Type B pancreatic cell (in vitro differentiated cells): Measurements from ENCODE around the gene FMNL2. TPM values are rescaled to one million over a fixed set of nuclear protein-coding genes. Genes with fewer than 3 reads are reported as not detected.

Experiments used
- DNase-seq: peaks from one replicate; pipeline ENCODE4 v3.0.0; 2021; ENCODE audit warnings: mixed read lengths; ENCODE audit not compliant: unreplicated experiment; ENCODE audit errors: extremely low spot score
- H3K27ac Mint-ChIP-seq: 2 replicates; pipeline ENCODE4 v1.8.0; 2021; ENCODE audit warnings: mild to moderate bottlenecking, mixed read lengths
- H3K27me3 Mint-ChIP-seq: 2 replicates; pipeline ENCODE4 v1.8.0; 2021; ENCODE audit warnings: mixed read lengths
- H3K36me3 Mint-ChIP-seq: 2 replicates; pipeline ENCODE4 v1.8.0; 2021; ENCODE audit warnings: mixed read lengths
- H3K4me1 Mint-ChIP-seq: one replicate; pipeline ENCODE4 v1.8.0; 2021; ENCODE audit warnings: mixed read lengths; ENCODE audit not compliant: unreplicated experiment
- H3K4me3 Mint-ChIP-seq: 2 replicates; pipeline ENCODE4 v1.8.0; 2021; ENCODE audit warnings: mild to moderate bottlenecking, mixed read lengths
- H3K9me3 Mint-ChIP-seq: 2 replicates; pipeline ENCODE4 v1.8.0; 2021; ENCODE audit warnings: mixed read lengths
- total RNA-seq: library from RNA; stranded (reverse); gene quantifications from 2 replicates; pipeline ENCODE4 v1.2.1, GENCODE V29; 2021; ENCODE audit warnings: low replicate concordance
- TF ChIP-seq, protein P1 (sequence below): fragments of 200-600 bp; sonication (generic); conservative IDR thresholded peaks from 2 replicates; pipeline ENCODE4 v1.5.0; 2021; ENCODE audit warnings: antibody characterized with exemption, mild to moderate bottlenecking

The FMNL2 gene
- total RNA-seq, 1 donor from 2014 or later, result 62.1 TPM

DNA sequence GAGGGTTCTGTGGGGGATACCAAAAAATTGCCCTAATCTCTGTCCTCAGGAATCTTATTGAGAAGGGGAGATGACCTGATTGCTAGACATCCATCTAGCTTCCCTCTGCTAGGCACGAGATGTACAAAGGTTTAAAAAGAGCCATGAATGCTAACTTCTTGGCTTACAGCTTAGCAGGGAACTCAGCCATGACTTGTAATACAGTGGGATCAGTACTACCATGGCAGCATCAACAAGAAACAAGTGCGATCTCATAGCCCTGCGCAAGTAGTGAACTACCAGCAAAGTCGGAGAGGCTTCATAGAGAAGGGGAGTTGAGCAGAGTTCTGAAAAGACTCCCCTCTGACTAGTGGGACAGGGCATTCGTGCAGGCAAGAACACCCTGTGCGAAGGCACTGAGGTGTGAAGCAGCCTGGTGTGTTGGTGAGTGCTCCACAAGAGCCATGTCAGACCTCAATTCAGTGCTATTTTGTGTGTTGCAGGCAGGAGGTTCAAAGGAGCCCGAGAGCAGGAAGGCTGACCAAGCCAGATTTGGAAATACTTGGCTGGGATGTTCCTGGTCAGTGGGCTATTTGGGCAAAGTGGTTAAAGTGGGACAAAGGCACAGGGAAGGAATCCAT is 130.0 kb downstream of the FMNL2 start:
- TF ChIP-seq, protein P1, sequence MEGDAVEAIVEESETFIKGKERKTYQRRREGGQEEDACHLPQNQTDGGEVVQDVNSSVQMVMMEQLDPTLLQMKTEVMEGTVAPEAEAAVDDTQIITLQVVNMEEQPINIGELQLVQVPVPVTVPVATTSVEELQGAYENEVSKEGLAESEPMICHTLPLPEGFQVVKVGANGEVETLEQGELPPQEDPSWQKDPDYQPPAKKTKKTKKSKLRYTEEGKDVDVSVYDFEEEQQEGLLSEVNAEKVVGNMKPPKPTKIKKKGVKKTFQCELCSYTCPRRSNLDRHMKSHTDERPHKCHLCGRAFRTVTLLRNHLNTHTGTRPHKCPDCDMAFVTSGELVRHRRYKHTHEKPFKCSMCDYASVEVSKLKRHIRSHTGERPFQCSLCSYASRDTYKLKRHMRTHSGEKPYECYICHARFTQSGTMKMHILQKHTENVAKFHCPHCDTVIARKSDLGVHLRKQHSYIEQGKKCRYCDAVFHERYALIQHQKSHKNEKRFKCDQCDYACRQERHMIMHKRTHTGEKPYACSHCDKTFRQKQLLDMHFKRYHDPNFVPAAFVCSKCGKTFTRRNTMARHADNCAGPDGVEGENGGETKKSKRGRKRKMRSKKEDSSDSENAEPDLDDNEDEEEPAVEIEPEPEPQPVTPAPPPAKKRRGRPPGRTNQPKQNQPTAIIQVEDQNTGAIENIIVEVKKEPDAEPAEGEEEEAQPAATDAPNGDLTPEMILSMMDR, result no peak
- peak overlapping the region; percentile 16 for H3K4me3 Mint-ChIP-seq
- peaks cover 59% of the 10 kb centered on the region for H3K4me1 Mint-ChIP-seq
- H3K36me3 Mint-ChIP-seq, result no peaks in the 10 kb centered on the region
- no peak for DNase-seq
- peak overlapping the region; percentile 10 for H3K27ac Mint-ChIP-seq
- H3K9me3 Mint-ChIP-seq, result peaks cover 5% of the 10 kb centered on the region
- no peaks in the 10 kb centered on the region for H3K27me3 Mint-ChIP-seq

- H3K9me3 Mint-ChIP-seq, result peaks cover 5% of the 10 kb centered on the region
- H3K27me3 Mint-ChIP-seq, result no peaks in the 10 kb centered on the region
- no peak overlapping the region for H3K27ac Mint-ChIP-seq
- TF ChIP-seq, protein P1, result no peak
- peaks cover 61% of the 10 kb centered on the region for H3K4me1 Mint-ChIP-seq
- DNase-seq, result no peak
- no peak overlapping the region for H3K4me3 Mint-ChIP-seq
- no peaks in the 10 kb centered on the region for H3K36me3 Mint-ChIP-seq
Measured at GRCh38 chr2:152465541-152465940, 130.6 kb downstream of the FMNL2 start.

- TF ChIP-seq, protein P1, result no peak
- Mint-ChIP-seq H3K27me3 (no peaks in the 10 kb centered on the region), H3K36me3 (no peaks in the 10 kb centered on the region), H3K27ac (no peak overlapping the region), H3K4me3 (no peak overlapping the region), H3K4me1 (peaks cover 66% of the 10 kb centered on the region), H3K9me3 (peaks cover 5% of the 10 kb centered on the region)
- no peak for DNase-seq
Measured at GRCh38 chr2:152466041-152466440, 131.1 kb downstream of the FMNL2 start.

GRCh38 chr2:152466980-152467676 is 132.2 kb downstream of the FMNL2 start:
- H3K36me3 Mint-ChIP-seq, result no peaks in the 10 kb centered on the region

DNA sequence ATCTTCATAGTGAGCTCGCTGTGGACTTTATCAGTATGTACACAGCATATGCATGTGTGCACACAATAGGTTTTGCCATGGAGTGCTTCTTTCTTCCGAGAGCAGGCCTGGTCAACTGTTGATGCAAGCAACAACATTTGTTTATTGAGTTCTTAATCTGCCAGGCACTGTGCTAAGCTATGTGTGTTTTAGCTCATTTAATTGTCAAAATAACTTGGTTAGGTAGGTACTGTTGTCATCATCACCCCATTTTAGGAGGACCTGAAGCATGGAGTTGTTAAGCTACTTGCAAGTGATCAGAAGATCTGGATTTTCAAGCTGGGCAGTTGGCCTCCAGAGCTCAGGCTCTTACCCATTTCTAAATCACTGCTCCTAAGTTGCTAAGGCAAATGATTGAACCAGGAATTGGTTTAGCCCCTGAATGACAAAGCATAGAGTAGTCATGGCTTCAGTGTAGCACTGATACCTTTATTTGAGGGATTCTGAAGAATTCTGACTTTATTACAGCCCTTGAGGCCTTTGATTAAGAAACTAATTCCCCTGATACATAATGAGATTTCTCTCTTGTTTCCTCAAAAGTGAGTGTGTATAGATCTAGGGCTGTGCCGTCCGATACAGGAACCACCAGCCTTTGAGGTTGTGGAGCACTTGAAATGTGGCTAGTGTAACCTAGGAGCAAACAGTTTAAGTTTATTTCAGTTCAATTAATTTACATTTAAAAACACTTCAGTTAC is 132.9 kb downstream of the FMNL2 start:
- no peak overlapping the region for H3K27ac Mint-ChIP-seq
- TF ChIP-seq, protein P1, result no peak
- DNase-seq, result no peak
- no peak overlapping the region for H3K4me3 Mint-ChIP-seq
- no peaks in the 10 kb centered on the region for H3K27me3 Mint-ChIP-seq
- peaks cover 62% of the 10 kb centered on the region for H3K4me1 Mint-ChIP-seq
- peaks cover under 1% of the 10 kb centered on the region for H3K9me3 Mint-ChIP-seq
- H3K36me3 Mint-ChIP-seq, result no peaks in the 10 kb centered on the region

More at GRCh38 chr2:152466980-152467676, 132.2 kb downstream of the FMNL2 start:
- DNase-seq, result no peak
- TF ChIP-seq, protein P1, result no peak
- H3K4me3 Mint-ChIP-seq, result peak overlapping the region; percentile 50
- peak overlapping the region; percentile 59 for H3K27ac Mint-ChIP-seq
- H3K9me3 Mint-ChIP-seq, result peaks cover 5% of the 10 kb centered on the region
- H3K4me1 Mint-ChIP-seq, result peaks cover 69% of the 10 kb centered on the region
- no peaks in the 10 kb centered on the region for H3K27me3 Mint-ChIP-seq
